GM19351 (cell line): ENCODE data around the gene CNTRL.
"Not testable (repeated sequence)": the region's sequence is repeated elsewhere in the genome, so short reads cannot be mapped to it uniquely, and the experiment has no call there.

Experiments
- ATAC-seq: cut with Tn5 transposase; IDR thresholded peaks from one replicate; pipeline ENCODE4 v1.9.1; 2021; ENCODE audit warnings: mild to moderate bottlenecking, moderate library complexity; ENCODE audit not compliant: unreplicated experiment

Gene CNTRL

DNA sequence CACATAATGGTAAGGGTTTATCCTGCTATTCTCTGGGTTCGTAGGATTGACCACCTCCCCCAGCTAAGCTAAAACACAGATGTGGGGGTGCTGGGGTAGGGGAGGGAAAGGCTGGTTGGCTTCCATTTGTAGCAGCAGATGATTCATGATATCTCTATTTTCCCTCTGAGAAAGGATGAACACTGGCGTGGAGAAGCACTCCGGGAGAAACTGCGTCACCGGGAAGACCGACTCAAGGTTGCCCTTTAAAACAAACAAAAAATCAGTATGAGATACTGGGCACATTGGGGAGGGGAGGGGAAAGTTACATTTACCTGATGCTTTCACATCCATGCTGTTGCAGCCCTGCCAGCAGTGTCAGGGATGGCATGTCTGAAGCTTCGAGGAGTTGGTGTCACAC lies 98.7 kb downstream of the CNTRL start:
- no peak for ATAC-seq

DNA sequence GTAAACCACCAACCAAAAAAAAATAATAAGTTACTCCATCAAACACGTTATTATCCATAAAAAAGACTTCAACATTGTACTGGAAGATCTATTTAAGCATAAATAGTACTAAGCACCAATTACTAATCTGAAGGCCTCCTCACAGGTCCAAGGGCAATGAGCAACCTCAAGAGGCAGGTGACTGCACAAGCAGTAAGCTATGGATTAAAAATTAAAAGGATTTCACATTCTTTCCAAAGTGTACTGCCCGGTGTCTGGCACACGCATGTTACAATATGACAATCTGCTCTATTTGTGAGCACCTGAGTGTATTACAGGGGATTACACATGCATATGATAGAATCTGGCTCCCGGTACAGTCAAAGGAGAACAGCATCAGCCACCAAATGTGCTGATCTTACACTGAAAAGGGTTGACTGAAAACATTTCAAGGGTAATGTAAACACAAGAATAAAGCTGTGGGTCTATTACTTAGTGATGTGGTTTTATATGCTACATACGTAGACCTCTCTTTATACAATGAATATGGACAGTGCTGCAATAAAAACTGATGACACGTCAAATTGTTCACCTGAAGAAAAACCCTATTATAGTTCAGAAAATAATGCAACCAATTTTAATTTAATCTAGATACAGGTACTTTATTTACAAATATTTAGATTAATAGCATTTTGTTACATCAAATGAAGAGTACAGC lies 104.1 kb downstream of the CNTRL start:
- ATAC-seq, result no peak

DNA sequence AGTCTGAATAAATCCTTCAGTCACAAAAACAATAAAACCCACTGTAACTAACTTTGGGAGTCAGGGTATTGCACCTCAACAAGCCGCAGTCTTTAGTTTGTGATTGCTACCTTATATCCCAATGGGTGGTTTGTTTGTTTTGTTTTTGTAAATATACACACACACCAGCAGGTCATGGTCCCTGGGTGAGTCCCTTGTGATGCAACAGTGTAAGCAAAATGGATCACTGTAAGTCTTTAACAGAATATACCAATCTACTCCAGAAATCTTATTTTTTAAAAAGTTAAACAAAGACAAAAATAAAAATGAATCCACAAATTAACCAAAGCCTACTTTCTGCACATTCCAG lies 104.6 kb downstream of the CNTRL start:
- ATAC-seq, result not testable (repeated sequence)

DNA sequence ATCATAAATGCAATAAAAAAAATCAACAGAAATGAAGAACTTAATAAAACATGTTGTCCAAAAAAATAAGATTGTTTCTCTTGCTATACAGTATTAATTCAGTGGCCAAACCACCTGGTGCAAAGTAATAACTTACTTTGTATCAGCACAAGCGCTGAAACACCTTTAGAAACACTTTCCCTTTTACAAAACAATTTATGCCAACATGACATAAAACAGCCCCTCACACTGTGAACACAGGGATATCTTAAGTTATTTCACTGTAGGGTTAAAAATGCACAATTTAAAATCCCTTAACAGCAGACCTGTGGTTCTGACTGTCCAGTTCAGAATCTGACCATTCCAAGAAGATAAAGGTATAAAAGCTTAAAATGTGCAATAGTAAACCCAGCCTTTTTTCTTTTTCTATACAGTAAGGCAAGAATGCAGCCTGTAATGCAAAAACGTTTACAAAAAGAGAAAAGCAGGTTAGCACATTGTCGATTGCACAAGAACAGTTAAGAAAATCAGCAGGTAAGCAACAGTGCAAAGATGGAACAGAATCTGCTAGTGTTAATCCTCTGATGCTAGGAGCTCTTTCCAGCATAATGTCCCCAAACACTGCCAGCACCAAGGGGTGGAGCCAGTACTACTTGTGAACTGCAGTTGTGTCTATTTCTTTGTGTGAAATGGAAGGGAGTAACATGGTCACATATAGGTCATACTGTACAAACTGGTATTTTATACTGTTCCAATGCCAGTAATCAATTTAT lies 105.4 kb downstream of the CNTRL start:
- ATAC-seq, result no peak

DNA sequence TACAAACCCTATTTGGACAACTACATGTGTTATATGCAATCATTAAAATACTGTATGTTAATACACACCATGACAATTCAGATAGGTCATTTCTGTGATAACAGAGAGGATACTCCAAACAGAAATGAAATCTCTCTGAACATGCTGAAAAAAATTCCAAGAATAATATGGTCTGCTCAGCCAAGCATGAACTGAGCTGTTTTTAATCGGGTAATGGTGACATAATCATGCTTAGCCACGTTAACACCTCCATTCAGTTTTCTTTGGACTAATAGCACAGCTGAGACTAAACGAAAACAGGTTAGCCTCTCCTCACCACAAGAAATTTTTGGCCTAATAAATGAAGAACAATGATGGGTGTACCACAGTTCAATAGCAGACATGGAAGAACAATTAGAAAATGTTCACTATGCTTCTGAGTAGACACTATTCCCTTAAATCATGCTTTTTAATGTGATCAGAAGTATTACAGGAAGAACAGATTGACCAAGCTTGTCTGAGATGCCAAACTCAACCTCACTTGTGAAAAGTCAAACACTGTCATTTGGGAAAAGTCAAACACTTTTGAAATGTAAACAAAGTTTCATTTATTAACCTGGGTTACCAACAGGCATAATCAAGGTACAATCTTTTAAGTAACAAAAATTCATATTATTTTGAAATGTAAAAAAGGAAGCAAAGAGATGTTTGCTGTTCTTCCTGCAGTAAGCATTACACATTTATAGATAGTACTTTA lies 107.5 kb downstream of the CNTRL start:
- no peak for ATAC-seq

DNA sequence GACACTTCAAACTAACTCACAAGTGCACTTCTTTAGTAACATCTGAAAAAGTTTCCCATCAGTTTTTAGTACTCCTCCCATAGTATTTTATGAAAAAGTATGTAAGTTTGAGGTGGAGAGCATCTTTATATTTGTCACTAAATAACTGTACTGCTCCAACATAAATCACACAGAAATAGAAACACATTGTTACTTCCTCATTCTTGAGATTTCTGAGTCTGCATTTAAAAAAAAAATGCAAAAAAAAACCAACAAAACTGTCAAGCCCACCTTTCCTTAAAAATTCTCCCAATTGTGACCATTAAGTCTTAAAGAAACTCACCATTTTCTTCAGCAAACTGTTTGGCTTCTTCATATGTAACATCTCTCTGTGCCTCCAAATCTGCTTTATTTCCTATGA lies 108.2 kb downstream of the CNTRL start:
- ATAC-seq, result no peak

DNA sequence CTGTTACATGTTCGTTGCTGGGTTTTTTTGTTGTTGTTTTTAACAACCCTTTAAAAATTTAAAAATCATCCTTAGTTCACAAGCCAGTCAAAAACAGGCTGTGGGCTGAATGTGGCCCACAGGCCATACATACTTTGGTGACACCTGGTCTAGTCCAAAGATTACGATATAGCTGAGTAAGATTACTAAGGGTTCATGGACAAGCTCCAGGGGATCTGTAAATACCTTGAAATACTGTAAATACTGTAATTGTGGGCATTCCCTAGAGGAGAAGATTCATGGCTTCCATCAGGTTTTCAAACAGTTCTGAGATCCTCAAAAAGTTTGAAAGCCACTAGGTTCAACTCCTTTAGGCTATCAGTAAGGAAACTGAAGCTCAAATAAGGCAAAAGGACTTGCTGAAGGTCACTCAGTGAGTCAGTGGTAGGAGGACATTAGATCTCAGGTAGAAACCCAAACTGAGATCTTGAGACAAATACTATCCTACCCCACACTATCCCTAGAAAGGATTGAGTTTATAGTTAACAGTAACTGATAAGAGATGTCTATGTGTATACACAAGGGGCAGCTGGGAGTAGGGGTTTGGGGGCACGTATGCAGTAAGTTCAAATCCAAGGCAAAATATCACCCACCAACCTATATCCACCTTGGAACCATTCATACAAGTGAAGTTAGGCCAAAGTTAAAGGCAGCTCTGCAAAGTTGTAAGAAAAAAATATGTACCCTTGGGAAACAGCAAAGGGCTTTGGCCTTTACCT lies 109.1 kb downstream of the CNTRL start:
- no peak for ATAC-seq

DNA sequence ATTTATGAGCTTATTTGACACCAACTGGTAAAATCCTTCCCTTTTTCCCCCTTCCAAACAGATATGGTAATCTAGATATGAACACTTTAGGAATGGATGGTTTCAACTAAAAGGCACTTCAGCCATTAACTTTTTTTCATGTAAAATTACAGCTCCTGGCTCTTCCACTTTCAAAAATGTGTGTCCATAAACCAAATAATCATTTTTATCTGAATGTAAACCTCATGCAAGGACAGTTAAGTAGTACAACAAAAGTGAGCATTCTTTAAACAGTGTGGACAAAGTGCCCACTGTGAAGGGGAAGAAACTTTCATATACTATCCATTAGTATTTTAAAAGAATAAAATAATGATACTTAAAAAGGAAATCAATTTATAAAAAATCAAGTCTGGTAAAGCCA lies 109.7 kb downstream of the CNTRL start:
- ATAC-seq, result no peak

DNA sequence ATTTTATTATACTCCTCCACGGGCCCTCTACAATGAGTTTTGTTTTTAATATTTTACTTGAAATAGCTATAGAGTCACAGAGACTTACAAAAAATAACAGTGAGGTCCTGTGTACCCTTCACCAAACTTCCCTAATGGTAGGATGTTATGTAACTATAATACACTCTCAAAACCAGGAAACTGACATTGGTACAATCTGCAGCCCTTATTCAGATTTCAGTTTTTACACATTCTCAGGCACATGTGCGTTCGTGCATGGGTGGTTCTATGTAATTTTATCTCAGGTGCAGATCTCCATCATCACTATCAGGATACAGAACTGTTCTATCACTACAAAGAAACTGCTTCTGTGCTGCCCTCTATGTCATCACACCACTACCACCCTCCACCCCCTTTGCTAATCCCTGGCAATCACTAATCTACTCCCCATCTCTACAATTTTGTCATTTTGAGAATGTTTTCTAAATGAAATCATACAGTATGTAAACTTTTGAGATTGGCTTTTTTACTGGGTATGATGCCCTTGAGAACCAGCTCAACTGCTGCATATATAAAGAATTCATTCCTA lies 110.5 kb downstream of the CNTRL start:
- ATAC-seq, result no peak

DNA sequence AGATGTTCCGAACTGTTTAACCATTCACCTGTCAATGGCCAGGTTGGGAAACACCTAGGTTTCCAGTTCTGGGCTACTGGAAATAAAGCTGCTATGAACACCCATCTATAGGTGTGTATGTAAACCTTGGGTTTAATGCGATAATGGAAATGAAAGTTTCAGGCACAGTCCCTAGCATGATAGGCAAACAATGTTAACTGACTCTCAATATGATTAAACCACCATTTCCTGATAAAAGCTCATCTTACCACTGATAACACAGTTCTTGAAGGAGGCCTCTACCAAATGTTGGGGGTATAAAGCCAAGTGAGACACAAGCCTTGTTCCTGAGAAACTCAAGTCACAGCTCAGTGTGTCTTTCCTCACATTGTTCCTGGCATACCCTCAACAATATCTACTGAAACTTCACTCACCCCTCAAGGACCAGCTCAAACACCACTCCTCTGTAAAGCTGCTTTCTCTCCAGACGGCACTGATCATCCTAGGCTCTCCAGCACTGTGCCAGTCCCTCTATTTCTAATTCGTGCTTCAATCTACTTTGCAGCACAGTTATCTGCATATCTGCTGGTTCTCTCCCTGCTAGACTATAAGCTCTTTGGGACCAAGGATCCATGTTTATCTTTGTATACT lies 111.1 kb downstream of the CNTRL start:
- ATAC-seq, result no peak

DNA sequence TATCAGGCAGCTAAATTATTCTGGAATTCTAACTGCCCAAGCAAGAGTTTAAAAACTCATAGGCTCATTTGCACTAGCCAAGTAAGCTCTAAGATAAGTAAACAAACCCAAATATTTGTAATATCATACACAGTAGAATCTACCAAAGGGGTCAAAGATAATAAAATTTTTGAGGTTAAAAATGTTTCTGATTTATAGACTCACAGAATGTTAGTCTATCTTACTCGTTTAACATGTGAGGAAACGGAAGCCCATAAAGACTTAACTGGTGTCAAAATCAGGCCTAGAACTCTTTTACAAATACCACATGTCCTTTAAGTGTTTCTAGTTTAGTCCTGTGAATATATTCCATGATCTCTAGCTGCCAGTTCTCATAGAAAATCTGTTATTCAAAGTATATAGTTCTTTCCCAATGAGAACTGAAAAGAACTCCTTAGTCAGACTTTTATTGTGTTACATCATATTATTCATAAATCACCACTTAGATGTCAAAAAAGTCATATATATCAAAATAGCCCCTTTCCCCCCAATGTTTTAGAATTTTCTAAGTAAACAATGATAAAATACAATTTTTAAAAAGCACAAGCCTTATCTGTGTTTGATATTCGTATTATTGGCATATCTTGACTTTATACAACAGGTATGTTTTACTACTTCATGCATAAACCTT lies 113.0 kb downstream of the CNTRL start:
- ATAC-seq, result no peak

DNA sequence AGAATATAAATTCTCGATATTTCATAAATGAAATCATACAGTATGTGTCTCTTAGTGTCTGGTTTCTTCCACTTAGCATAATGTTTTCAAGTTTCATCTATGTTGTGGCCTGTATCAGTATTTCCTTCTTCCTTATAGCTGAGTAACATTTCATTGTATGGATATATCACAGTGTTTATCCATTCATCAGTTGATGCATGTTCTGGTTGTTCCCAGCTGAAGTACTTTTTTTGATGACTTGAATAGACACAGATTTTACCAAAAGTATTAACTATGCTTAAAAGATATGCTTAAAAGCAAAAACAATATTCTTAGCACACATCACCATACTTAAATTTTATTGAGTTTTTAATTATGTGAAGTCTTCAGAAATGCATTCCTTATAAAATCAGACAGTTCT lies 114.3 kb downstream of the CNTRL start:
- no peak for ATAC-seq

DNA sequence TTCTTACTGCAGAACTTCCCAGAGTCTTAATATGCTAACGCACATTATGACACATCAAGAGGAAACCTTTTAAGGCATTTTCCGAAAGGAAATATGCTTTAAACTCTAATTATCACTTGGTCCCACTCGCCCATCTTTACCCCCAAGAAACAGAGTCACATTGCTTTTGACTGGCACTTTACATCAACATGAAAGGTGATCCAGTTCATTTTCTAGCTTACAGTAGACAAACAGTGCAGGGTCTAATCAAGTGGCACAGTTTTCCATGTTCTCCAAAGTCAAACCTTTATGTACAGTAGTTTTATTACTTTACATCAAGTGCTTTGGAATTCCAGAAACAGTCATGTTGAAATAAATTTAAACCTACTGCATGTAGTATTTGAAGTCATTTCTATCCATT lies 114.9 kb downstream of the CNTRL start:
- no peak for ATAC-seq

DNA sequence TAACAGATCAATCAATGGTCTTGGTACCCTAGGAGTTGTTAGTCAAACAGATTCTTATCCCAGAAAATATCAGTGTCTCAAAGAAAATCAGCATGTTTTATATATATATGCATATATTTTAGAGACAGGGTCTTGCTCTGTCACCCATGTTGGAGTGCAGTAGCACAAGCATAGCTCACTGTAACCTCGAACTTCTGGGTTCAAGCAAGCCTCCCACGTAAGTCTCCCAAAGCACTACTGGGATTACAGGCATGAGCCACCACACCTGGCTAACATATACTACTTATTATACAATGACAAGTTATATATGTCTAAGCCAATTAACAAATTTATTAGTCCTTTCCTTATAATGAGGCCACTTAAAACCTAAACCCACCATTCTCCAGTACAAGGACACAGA lies 116.5 kb downstream of the CNTRL start:
- ATAC-seq, result no peak

DNA sequence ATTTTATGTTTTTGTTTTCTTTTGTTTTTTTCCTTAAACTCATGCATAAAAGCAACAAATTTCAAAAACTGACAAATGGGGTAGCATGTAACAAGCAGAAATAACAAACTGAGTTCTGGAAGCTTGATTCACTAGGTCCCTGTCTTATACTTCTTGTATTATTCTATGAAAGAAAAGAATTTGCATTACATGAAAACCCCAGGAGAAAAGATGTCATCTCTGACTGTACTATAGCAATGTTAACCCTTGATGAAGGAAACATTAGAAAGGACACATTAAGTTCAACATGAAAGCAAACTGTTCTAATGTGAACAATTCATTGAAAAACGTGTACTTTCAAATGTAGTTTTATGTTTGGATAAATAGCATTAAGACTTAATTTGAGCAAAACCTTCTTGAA lies 117.8 kb downstream of the CNTRL start:
- no peak for ATAC-seq

DNA sequence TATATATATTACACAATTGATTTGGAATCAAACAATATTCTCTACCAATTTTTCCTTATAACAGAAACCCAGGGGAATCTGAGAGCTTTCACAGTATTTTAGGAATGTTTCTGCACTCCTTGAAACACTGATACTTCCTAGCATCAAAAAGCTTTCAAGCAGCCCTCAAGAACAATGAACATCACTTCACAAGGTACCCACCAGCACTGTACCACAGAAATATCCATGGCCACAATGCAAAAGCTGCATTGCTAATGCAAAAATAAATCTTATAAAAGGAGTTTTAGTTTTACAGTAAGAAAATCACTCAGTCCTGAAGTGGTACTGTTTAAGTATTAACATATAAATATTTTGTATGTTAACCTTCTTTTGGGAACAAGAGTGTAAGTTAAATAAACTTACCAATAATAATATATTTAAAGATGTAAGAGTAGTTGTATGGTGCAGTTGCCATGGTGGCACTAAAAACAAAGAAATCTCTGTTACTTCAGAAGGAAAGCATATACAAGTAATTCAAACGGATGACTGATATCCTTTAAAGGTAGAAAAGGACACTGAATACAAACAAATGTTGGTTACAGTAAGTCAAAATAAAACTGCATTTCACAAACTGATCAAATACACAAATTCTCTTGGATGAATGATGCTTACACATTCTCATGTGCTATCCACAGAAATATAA lies 118.3 kb downstream of the CNTRL start:
- no peak for ATAC-seq

DNA sequence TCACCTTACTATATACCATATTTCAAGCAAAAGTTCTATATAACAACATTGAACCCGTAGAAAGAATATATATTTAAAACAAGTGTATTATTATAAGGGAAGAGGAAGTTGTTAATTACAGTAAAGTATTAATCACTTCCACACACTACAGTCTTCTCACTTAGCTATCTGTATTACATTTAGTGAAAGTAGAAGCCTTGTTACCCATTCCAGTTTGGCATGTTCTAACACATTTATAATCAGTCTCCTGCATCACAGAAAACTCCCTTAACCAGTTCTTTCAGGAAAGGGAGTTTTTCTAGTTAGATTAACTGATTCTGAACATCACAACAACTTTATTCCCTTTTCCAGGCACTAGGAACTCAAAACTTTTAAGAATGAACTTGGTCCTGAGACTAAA lies 120.0 kb downstream of the CNTRL start:
- no peak for ATAC-seq

DNA sequence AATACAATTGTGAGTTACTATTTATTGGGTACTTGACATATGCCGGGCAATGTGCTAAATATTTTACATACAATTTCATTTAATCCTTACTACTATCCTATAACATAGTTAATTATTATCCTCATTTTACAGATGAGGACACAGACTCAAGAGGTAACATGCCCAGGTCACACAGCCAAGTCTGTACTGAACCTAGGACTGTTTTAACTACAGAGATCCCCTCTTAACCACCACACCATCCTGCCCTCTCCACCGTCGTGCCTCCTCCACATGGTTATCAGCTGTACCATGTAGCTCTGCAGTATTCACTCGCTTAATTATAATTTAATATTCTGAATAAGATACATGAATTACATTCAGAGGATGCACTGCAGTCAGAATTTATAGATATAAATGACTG lies 121.6 kb downstream of the CNTRL start:
- ATAC-seq, result no peak

DNA sequence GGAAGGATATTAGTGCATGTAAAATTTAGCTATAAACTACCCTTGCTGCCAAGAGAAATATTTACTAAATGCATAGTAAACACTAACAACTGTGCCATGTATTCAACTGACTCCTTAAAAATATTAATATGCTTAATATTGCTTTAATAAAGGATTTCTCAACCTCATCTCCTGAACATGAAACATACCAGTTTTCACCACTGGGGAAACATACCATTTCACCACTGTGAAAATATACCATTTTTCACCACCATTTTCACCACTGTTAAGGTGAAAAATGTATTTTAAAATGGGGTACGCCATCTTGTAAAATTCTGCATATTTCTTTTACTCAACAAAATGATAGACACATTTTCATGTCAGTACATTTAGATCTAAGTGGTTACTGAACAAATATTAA lies 122.4 kb downstream of the CNTRL start:
- ATAC-seq, result no peak
